HuH-7.5 (cell line): ENCODE results near the gene QRFPR.
"Not testable (repeated sequence)": the region's sequence is repeated elsewhere in the genome, so short reads cannot be mapped to it uniquely, and the experiment has no call there.

Experiments used
- DNase-seq: peaks from one replicate; pipeline ENCODE4 v3.0.0; 2011; ENCODE audit warnings: low spot score

Gene QRFPR

DNA sequence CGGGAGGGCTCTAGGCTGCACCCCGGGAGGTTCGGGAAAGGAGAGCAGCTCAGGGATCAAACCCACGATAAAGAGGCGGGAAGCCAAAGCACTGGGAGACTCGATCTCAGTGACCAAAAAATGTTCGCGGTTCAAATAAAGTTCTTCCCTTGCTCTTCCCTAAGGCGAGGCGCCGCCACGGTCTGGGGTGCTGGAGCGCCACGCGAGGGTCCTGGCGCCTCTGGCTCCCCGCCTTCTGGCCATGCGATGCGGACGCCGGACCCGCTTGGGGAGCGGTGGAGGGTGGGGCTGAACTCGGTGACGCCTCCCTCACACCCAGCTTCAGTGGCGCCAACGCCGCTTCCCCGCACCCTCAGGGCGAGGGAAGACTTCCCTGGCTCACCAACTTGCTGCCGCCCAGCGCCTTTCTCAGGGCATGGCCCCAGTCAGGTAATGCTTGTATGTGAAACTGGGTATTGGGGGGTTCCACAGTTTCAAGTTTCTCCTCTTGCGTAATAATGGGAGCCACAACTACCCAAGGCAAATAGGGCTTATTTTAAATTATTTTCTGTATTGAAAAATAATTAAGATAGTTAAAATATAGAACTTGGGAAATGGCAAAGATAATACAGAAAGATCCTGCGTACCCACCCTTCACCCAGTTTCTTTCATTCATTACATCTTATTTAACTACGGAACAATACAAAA is at the start of gene QRFPR:
TSS of gene QRFPR (minus strand) at position 243 of the 687 bp plus-strand sequence. CDS start 371 bp downstream, outside the sequence.
- DNase-seq: no peak

DNA sequence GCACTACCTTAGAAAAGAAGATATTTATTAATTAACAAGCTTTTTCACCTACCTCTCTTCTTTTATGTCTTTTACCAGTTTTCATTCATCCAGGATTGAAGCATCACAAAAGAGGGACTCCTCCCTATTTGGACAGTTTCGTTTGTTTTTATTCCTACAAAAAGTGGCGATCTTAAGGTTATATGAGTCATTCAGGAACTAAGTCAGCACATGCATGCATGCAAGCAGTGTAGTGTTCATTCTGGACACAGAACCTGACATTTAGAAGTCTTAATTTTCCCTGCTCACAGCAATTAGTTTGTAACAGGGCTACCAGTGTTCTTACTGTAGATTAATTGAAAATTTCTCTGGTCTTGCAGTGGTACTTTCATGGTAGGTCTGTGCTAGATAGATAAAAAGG is 47.9 kb upstream of the QRFPR start:
- DNase-seq: no peak

DNA sequence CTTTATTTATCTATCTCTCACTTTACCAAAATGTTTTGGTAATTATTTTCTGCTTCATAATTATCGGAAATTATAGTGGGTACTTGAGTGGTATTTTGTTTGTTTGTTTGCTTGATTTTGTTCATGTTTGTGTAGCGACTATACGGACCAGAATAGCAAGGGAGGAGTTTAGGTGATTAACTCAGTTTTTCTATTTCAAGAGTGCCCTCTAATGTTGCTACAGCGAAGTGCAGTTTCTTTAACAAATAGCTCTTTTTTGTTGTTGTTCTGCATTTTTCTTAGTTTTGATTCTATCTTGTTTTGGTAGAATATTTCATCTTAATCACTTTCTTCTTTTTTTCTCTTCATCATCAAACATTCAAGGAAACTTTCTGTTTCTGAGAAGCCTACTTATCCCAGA is 40.8 kb upstream of the QRFPR start:
- DNase-seq: no peak

DNA sequence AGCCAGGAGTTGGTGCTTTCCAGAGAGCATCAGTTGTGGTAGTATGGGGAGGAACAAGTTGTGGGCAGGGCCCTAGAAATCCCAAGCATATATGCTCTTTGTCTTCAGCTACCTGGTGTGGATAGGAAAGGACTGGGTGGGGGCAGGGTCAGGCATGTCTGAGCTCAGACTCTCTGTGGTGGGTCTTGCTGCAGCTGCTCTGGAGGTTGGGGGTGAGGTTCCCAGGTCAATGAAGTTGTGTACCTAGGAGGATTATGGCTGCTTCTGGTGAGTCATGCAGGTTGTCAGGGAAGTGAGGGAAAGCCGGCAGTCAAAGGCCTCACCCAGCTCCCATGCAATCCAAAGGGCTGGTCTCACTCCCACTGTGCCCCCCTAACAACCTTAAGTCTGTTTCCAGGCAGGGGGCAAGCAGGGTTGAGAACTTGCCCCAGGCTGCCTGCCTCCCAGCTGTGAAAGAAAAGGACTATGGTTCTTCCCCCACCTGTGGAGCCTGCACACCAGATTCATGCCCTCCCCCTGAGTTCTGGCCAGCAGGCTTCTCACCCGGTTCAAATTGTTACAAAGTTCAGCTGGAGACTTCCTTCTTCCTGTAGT is 30.4 kb upstream of the QRFPR start:
- DNase-seq: no peak

DNA sequence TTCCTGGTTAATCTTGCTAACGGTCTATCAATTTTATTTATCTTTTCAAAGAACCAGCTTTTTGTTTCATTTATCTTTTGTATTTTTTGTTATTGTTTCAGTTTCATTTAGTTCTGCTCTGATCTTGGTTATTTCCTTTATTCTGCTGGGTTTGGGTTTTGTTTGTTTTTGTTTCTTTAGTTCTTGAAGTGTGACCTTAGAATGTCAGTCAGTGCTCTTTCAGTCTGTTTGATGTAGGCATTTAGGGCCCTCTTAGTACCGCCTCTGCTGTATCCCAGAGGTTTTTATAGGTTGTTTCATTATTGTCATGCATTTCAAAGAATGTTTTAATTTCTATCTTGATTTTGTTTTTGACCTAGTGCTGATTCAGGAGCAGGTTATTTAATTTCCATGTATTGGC is 27.7 kb upstream of the QRFPR start:
- DNase-seq: not testable (repeated sequence)

DNA sequence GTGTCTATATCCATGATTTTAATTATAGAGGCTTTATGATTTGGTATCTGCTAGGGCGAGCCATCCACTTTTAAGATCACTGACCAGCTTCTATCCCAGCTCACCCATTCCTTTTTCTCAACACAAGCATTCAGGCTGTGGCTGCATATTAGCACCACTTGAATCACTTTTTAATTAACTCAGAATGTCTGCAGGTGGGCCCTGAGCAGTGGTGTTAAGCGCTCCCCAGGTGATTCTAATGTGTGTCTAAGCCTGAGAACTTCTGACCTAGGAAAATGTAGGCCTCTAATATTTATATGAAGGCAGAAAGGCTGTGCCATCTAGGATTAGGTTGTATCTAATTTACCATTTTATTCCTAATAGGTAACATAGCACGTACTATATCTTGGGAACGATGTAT is 19.8 kb upstream of the QRFPR start:
- no peak for DNase-seq

DNA sequence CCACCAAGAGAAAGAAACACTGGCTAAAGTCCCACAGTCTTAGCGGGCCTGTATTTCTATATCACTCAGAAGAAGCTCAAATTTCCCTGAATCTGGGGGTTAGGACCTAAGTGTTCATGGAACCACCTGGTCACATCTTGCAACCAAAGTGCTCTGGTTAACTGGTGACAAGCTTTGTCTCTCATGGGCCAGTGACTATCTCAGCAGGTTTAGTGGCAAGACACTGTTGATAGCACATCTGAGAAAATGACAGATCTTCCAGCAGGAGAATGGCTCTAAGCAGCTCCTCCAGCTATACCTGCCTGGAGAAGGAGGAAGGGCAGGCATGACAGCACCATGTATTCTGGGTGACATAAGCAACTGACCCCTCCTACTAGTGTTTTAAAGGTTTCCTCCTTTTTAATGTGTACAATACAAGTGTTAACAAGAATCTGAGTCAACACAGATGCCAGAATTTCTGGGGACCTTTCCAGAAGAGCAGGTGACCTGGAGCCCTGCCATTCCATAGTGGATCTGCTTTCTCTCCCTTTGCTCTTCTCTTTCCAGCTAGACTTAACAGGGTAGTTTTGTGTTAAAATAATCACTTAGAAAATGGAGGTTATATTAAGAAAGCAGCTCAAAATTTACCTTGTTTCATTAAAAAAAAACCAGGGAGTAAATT is 17.3 kb upstream of the QRFPR start:
- no peak for DNase-seq

DNA sequence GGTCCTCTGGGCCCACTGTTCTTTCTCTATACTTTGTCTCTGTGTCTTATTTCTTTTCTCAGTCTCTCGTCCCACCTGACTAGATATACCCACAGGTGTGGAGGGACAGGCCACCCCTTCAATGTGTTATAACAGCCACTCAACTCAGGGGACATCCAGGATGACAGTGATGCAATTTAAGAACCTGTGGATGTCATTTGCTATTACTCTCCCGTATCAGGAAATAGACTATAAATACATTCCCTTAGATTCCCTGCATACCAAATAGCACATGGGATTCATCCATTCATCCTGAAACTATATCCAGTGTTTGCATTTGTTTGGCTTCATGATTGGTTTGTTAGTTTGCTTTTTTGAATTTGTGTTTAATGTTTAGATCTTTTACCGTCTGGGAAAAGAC is 16.6 kb upstream of the QRFPR start:
- DNase-seq: no peak

DNA sequence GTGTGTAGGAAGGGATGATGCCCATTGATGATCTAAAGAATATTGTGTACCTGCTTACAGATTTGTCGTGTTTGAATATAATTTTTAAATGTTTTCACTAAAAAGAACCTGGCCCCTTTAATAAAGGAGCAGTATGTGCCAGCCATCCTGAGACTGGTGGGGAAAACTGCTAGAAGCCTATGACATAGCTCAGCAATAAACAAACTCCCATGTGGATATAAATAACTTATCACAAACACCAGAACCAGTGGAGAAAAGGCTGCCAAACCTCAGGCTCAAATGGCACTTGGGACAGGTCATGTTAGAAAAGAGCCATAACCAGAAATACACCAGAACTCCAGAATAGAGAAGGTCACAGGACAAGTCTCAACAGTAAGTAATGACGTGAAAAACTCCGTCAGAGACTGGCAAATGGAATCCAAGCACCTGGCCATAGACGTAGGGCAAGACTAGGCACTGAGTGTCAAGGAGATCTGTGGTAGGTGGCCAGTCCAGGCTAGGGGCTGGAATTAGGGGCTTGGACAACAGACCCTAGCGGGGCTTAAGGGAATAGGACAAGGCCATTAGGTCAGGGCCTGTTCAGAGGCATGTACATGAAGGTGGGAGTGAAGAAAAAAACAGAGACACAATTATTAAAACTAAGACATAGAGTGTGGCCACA is 11.7 kb upstream of the QRFPR start:
- DNase-seq: no peak

DNA sequence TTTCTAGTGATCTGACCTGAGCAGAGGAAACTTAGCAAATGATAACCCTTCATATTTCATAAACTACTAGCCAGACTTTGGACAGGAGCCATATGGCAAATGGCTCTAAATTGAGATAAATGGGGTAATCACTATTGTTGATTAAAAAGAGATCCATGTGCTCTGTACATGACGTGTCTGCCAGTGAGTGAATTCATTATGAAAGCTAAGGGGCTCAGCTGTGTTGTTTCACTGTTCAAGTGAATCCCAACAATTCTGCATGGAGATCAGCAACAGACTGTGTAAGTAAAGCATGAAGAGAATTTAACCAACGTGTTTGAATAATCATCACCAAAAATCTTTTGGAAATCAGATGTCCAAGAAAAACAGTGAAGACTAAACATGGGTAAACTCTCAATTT is 9.5 kb upstream of the QRFPR start:
- no peak for DNase-seq

DNA sequence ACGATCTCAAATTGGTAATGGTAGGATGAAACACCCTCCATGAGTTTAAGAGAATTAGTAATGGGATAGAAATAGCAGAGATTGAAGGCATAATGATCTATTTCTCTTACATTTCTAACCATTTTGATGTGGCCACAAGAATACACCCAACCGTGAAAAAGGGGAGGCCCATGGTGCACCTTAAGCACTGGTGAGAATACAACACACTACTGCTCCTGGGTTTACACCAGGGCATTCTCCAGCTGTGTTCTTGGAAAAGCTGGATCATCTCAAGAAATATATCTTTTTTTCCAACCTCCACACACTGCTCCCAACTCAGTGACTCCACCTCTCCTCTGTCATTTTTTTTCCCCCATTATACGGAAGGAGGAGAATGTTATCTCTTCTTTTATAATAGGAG is 1.5 kb downstream of the QRFPR start:
- no peak for DNase-seq

DNA sequence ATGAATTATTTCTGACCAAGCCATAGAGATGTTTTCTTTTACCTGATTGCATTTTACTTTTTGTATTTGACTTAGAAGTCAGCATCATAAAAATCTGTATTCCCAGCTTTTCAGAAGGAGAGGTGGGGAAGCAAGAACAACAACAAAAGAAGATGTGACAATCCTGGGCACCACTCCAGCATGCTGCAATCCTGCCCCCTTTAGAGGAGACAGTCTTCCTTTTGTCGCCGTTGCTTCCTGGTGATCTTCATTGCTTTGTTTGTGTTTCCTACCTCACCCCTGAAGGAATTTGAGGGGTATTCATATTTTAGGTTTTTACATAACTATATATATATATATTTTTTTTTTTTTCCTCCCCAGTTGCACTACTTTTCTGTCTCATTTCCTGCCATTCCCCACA is 3.7 kb downstream of the QRFPR start:
- no peak for DNase-seq

DNA sequence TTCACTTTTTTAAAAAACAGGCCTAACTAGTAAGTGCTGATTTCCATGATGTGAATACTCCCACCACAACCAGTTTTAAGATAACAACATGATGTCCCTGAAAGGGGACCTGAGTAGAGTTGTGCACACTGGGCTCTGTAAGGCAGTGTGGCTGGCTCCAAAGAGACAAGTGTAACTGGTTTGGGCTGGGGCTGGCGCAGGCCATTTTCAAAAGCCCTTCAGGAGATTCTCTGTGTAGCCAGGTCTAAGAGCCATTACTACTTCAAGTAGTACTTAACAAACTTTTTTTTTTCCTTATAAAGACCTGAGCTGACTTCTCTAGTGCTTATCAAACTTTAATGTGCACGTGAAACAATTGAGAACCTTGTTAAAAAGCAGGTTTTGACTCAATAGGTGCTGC is 4.3 kb downstream of the QRFPR start:
- no peak for DNase-seq

DNA sequence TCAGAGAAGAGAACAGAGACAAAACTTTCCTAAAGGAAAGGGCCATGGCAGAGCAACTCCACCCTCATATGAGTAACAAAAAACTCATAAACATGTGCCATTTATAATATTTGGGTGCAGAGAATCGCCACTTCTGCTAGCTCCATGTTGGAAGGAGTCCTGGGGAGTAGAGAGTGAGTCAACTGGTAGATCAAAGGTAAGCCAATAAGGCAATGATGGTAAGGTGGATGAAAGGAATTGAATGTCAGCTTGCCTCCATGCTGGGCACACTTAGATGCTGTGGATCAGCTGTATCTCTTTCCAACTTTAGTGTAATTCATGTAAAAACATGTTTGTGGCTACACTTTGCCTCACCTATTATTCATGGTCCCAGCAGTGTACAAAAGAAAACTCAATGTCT is 4.7 kb downstream of the QRFPR start:
- DNase-seq: no peak

DNA sequence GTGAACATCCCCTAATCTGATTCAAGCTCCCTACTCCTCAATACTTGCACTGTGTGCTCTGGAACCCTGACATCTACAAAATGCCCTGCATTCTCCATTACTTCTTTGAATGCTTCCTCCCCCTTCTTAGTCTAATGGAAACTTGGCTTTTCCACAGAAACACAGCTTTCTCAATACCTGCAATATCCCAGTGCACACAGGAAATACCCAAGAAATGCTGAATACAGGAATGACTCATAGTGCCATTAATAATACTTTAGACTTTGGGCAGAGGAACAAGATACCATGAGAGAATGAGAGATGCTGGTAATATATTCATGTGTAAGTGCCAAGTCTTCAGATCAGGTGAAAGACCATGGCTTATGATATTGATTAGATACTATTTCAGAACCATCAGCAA is 5.6 kb downstream of the QRFPR start:
- DNase-seq: no peak

DNA sequence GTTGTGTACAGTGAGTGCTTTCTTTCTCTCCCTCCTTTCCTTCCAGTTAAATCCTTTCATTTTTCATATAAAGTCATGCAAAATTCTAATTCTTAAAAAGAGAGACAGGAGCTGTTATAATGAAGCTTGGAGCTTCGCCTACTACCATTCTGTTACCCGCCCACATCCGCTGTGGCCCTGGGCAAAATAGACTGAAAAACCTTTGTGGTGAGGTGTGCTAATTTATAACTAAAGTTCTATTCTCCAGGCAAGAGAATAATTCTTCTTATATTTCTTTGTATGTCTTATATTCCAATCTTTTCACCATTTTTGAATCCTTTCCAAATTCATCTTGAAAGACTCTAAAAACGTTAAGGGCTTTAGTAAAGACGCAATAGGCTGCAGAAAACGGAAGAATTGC is 7.0 kb downstream of the QRFPR start:
- DNase-seq: no peak

DNA sequence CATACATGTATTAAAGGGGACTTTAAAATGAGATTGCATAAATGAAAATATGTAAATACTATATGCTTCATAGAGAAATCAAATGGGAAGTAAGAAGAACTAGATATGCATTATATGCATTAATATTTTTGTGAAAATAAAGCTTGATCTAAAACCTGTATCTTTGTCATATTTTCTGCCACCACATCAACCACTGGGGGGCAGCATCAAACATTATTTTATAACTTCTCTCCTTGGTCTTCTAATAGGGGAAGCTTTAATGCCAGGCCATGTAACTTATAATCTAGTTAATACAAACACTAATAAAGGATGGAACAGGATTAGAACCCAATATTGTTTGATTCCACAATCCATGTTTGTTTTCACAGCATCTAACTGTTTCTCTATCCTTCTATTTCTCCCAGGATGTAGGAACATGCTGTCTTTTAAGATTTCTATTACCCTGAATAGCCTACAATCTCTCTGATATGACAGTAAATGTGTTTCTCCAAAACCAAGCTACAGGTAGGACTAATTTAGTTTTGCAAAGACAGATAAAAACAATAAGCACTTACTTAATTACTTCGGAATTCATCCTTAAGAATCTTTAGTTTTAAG is 10.0 kb downstream of the QRFPR start:
- peak; percentile 4 for DNase-seq

DNA sequence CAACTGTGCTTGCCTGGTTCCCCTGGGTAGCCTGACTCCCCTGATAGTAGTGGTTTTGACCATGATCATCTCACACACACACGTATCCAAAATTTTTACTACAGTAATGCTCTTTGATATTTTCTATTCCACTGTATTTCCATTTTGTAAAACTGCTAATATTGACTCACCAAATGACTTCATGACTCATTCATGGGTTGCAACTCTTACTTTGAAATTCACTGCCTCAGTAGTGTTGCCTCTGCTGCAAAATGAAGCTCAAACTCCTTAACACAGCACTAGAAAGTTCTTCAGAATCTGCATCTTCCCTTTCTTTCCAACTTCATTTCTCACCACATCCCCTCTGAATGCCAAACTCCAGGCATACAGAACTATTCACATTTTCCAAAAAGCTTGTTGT is 20.3 kb downstream of the QRFPR start:
- DNase-seq: no peak

DNA sequence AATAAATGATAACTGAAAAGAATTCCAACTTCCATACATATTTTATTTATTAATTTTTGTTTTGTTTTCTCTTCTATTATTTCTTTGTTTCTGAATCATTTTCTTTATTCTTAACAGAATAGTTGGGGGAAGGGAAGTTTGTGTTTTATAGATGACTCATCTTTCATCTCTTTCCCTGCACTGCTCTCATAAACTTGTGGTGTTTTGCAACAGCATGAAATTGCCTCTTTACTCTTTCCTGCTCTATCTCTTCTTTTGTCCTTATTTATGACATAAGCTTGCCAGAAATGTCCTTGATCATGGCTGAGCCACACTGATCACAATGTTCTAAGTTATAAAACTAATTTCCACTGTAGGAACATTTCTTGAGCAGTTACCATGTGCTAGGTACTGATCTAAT is 22.3 kb downstream of the QRFPR start:
- no peak for DNase-seq

DNA sequence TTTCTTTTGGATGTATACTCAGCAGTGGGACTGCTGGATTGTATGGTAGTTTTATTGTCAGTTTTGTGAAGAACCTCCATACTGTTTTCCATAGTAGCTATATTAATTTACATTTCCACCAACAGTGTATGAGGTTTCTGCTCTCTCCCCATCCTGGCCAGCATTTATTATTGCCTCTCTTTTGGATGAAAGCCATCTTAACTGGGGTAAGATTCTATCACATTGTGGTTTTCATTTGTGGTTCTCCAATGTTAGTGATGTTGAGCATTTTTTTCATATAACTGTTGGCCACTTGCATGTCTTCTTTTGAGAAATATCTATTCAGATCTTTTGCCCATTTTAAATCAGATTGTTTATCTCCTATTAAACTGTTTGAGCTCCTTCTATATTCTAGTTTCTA is 27.6 kb downstream of the QRFPR start:
- no peak for DNase-seq

DNA sequence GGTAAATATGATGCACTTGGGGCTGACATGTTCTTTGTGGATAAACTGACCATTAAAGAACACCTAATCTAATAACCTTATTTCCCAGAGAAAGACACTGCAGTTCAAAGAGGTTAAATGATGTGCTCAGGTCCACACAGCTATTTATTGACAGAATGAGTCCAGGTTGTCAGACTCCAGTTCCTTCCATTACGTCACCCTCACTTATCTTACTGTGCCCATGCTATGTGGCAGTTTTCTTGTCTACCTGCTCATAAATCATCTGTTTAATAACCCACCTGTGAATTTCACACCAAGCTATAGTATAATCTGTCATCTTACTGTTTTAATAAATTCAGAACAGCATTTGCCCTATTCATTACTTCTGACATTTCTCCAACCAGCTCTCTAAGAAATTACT is 36.7 kb downstream of the QRFPR start:
- DNase-seq: no peak

DNA sequence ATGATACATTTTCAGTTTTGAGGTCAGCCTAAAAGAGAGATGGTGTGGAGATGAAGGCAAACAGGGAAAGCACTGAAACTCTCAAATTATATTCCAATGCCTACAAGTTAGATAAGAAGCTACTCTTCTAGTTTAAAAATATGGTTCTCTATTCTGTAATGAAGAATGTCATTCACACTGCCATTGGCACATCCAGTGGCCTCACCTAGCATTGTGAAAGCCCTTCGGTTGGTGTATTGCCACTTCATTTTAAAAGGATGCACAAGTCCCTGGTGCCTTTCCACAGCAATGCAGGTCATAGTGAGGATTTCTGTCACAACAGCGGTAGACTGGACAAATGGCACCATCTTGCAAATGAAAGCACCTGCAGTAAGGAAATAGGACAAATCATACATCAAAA is 40.6 kb downstream of the QRFPR start:
- no peak for DNase-seq

DNA sequence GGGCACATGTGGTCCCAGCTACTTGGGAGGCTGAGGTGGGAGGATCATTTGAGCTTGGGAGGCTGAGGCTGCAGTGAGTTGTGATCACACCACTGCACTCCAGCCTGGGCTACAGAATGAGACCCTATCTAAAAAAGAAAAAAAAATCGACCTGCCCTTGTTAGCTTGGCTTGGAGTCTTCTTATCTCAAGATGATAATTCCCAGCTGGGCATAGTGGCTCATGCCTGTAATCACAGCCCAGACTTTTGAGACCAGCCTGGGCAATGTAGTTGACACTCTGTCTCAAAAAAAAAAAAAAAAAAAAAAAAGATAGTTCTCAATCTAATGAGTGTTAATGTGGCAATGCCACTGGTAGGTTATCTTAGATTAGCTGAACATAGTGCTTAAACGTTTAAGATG is 41.0 kb downstream of the QRFPR start:
- DNase-seq: no peak
